Measurements from ENCODE around the gene CACNA1B. TPM values are rescaled to one million over a fixed set of nuclear protein-coding genes. Genes with fewer than 3 reads are reported as not detected.

CACNA1B gene
- total RNA-seq, 1 donor from 2014 or later = under 0.01 TPM

DNA sequence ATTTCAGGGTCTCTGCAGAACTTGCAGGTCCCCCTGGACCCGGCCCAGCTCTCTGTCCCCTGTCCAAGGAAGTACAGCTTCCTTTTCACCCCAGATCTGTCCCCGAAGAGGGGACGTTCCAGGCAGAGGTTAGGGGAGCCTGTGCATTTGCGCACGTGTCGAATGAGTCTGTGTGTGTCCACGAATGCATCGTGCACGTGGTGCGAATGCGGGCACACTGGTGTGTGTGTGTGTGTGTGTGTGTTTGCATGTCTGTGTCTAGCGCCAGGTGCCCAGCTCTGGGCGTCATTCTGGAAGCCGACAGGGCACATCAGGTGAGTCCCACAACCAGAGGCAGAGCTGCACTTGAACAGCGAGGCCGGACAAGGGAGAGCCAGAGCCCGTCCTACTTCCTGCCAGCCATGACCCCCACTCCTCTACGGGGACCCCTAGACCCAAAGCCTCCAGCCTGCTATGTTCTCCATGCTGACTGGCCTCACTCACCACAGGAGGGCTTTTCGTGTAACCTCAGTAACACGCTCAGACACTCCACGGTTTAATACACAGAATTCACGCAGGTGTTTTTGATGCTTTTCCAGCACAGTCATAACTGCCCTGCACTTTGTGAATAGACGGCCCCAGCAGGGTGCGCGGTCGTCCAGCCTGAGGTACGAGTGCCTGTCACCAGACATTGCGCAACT is 41.3 kb upstream of the CACNA1B start:
- Histone ChIP-seq H3K9ac (ENCODE audit: low read depth in 1 of 3, low read length in 3 of 3) (no peak overlapping the region), H3K4me3 (ENCODE audit: low read length in 3 of 3) (no peak overlapping the region), H3K36me3 (ENCODE audit: control insufficient read depth in 3 of 3, insufficient read depth in 3 of 3, low read length in 3 of 3) (peaks cover 22 to 39% (median 34%) of the 10 kb centered on the region in 3 donors), H3K4me1 (ENCODE audit: control insufficient read depth in 3 of 3, insufficient read depth in 3 of 3, low read length in 3 of 3) (no peaks in the 10 kb centered on the region), H3K27me3 (ENCODE audit: control insufficient read depth in 3 of 3, insufficient read depth in 3 of 3, low read length in 3 of 3) (no peaks in the 10 kb centered on the region), H3K9me3 (ENCODE audit: control insufficient read depth in 3 of 3, low read length in 3 of 3) (no peaks in the 10 kb centered on the region), H3K27ac (ENCODE audit: low read depth, low read length) (no peak overlapping the region)

DNA sequence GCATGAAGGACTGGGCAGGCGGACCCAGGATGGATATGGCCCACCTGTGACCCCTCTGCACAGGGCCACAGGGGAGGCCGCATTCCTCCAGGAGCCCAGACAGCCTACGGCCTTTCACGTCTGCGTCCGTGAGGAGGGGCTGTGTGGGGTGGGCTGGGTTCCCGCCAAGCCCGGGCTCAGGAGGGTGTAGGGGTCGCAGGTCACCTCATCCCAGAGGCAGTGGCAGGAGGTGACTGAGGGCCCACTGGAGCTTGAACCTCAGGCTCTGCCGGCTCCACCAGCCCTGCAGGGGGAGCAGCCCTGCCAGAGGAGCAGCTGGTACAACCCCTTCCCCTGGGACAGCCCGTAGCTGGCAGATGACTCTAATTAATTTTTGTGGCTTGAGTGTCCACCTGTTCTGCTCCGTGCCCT is 40.7 kb upstream of the CACNA1B start:
- Histone ChIP-seq H3K27me3 (ENCODE audit: control insufficient read depth in 3 of 3, insufficient read depth in 3 of 3, low read length in 3 of 3) (no peaks in the 10 kb centered on the region), H3K4me3 (ENCODE audit: low read length in 3 of 3) (no peak overlapping the region), H3K27ac (ENCODE audit: low read depth, low read length) (no peak overlapping the region), H3K36me3 (ENCODE audit: control insufficient read depth in 3 of 3, insufficient read depth in 3 of 3, low read length in 3 of 3) (peaks cover 22 to 36% (median 34%) of the 10 kb centered on the region in 3 donors), H3K9me3 (ENCODE audit: control insufficient read depth in 3 of 3, low read length in 3 of 3) (no peaks in the 10 kb centered on the region), H3K4me1 (ENCODE audit: control insufficient read depth in 3 of 3, insufficient read depth in 3 of 3, low read length in 3 of 3) (no peaks in the 10 kb centered on the region), H3K9ac (ENCODE audit: low read depth in 1 of 3, low read length in 3 of 3) (no peak overlapping the region)

DNA sequence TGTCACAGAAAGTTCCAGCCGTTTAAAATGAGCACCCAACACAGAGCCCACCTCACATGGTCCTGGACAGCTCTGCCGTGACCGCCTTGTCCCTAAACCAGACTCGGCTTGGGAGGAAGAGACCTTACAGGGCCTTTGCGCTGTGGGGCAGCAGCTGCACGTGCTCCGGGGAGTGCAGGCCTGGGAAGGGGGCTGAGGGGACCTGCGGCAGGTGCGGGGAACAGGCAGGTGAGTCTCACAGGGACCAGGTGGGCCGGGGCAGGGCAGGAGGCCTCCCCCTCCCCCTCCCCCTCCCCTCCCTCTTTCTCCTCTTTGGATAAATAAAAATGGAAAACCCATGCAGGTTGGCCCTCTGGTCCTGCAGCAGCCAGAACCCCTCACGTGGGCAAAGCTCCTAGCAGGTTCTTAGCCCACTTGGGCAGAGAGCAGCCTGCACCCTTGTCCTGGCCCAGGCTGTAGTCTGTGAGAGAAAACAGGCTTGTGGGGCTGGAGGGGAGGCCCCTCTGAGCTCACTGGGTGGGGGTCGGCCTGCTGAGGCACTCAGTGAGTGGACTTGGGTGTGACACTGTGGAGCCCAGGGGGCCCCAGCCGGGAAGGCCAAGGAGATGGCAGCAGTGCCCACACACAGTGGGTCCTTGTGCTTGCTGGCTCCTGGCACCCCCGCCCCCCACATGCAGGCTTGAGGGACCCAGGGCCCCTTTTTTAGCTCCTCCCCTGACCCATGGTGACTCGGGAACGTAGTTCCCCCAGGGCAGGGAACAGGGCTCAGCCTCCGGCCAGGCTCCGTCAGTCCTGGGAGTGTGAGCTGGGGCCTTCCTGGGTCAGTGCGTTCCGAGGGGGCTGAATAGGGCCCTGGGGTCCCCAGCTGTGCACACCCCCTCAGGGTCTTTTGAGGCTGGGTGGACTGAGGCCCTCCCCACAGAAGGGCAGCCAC is 40.0 kb upstream of the CACNA1B start:
- peaks cover 22 to 36% (median 31%) of the 10 kb centered on the region in 3 donors for H3K36me3 ChIP-seq (ENCODE audit: control insufficient read depth in 3 of 3, insufficient read depth in 3 of 3, low read length in 3 of 3)

DNA sequence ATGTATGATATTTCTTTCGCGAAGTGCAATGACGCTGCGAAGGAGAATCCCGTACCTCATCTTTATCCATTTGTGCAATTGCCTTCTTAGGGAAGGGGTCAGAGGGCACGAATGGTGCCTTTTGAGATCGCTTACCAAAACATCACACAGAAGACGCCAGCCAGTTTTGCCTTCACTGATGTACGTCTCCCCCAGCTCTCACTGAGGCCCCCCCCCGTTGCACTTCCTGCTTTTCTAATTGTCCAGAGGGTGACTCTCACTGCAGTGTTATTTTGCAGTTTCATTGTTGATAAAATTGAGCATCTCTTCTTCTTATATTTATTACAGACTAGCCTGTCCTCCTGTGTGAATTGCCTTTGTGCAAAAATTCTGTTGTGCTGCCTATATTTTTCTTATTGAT is 39.0 kb upstream of the CACNA1B start:
- H3K4me3 ChIP-seq (ENCODE audit: low read length in 3 of 3) = no peak overlapping the region
- no peaks in the 10 kb centered on the region for H3K27me3 ChIP-seq (ENCODE audit: control insufficient read depth in 3 of 3, insufficient read depth in 3 of 3, low read length in 3 of 3)
- H3K36me3 ChIP-seq (ENCODE audit: control insufficient read depth in 3 of 3, insufficient read depth in 3 of 3, low read length in 3 of 3) = peaks cover 22 to 30% (median 24%) of the 10 kb centered on the region in 3 donors
- no peaks in the 10 kb centered on the region for H3K4me1 ChIP-seq (ENCODE audit: control insufficient read depth in 3 of 3, insufficient read depth in 3 of 3, low read length in 3 of 3)
- no peak overlapping the region for H3K9ac ChIP-seq (ENCODE audit: low read depth in 1 of 3, low read length in 3 of 3)
- no peak overlapping the region for H3K27ac ChIP-seq (ENCODE audit: low read depth, low read length)
- H3K9me3 ChIP-seq (ENCODE audit: control insufficient read depth in 3 of 3, low read length in 3 of 3) = no peaks in the 10 kb centered on the region

More for the DNA sequence above, 40.0 kb upstream of the CACNA1B start:
- Histone ChIP-seq H3K27me3 (ENCODE audit: control insufficient read depth in 3 of 3, insufficient read depth in 3 of 3, low read length in 3 of 3) (no peaks in the 10 kb centered on the region), H3K27ac (ENCODE audit: low read depth, low read length) (no peak overlapping the region), H3K9me3 (ENCODE audit: control insufficient read depth in 3 of 3, low read length in 3 of 3) (no peaks in the 10 kb centered on the region), H3K4me3 (ENCODE audit: low read length in 3 of 3) (no peak overlapping the region), H3K4me1 (ENCODE audit: control insufficient read depth in 3 of 3, insufficient read depth in 3 of 3, low read length in 3 of 3) (no peaks in the 10 kb centered on the region), H3K9ac (ENCODE audit: low read depth in 1 of 3, low read length in 3 of 3) (no peak overlapping the region)

DNA sequence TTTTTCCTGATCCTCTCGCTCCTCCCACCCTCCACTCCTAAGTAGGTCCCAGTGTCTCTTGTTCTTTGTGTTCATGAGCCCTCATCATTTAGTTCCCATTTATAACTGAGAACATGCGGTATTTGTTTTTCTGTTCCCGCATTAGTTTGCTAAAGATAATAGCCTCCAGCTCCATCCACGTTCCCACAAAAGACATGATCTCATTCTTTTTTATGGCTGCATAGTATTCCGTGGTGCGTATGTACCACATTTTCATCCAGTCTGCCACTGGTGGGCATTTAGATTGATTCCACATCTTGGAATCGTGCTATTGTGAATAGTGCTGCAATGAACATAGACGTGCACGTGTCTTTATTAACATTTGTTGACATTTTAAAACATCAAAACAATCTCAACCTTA is 34.2 kb upstream of the CACNA1B start:
- Histone ChIP-seq H3K27me3 (ENCODE audit: control insufficient read depth in 3 of 3, insufficient read depth in 3 of 3, low read length in 3 of 3) (no peaks in the 10 kb centered on the region), H3K4me3 (ENCODE audit: low read length in 3 of 3) (no peak overlapping the region), H3K27ac (ENCODE audit: low read depth, low read length) (no peak overlapping the region), H3K36me3 (ENCODE audit: control insufficient read depth in 3 of 3, insufficient read depth in 3 of 3, low read length in 3 of 3) (no peaks in the 10 kb centered on the region), H3K9ac (ENCODE audit: low read depth in 1 of 3, low read length in 3 of 3) (no peak overlapping the region), H3K4me1 (ENCODE audit: control insufficient read depth in 3 of 3, insufficient read depth in 3 of 3, low read length in 3 of 3) (no peaks in the 10 kb centered on the region), H3K9me3 (ENCODE audit: control insufficient read depth in 3 of 3, low read length in 3 of 3) (no peaks in the 10 kb centered on the region)

DNA sequence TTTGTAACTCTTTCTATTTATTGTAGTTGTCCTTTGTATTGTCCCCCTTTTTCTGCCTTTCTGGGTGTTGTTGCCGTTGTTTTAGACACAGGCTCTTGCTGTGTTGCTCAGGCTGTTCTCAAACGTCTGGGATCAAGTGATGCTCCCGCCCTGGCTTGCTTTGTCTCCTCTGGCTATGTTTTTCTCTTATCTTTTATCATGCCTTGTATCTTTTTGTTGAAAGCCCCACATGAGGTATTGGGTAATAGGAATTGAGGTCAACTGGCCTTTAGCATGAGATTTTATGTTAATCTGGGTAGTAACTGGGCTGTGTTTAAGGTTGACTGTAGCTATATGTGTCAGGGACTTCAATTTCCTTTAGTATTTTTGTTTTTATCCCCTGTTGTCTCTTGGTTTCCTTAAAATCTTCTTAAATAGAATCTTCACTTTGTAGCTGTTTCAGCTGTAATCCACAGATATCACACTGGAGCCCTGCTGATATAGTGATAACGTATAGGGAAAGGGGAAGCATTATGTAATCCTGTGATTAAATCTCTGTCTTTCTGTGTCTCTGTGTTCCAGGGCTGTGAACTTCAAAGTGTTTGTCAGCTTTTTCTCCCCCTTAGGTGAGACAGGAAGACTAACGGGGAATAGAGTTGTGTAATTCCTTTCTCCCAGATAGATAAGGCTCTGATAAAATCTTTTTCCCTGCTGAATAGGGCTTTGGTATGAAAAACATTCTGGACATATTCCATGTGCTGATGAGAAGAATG is 25.9 kb upstream of the CACNA1B start:
- Histone ChIP-seq H3K9me3 (ENCODE audit: control insufficient read depth in 3 of 3, low read length in 3 of 3) (peaks cover 6 to 9% (median 7%) of the 10 kb centered on the region in 3 donors), H3K4me3 (ENCODE audit: low read length in 3 of 3) (no peak overlapping the region), H3K27me3 (ENCODE audit: control insufficient read depth in 3 of 3, insufficient read depth in 3 of 3, low read length in 3 of 3) (no peaks in the 10 kb centered on the region), H3K4me1 (ENCODE audit: control insufficient read depth in 3 of 3, insufficient read depth in 3 of 3, low read length in 3 of 3) (no peaks in the 10 kb centered on the region), H3K9ac (ENCODE audit: low read depth in 1 of 3, low read length in 3 of 3) (no peak overlapping the region), H3K36me3 (ENCODE audit: control insufficient read depth in 3 of 3, insufficient read depth in 3 of 3, low read length in 3 of 3) (no peaks in the 10 kb centered on the region), H3K27ac (ENCODE audit: low read depth, low read length) (no peak overlapping the region)

DNA sequence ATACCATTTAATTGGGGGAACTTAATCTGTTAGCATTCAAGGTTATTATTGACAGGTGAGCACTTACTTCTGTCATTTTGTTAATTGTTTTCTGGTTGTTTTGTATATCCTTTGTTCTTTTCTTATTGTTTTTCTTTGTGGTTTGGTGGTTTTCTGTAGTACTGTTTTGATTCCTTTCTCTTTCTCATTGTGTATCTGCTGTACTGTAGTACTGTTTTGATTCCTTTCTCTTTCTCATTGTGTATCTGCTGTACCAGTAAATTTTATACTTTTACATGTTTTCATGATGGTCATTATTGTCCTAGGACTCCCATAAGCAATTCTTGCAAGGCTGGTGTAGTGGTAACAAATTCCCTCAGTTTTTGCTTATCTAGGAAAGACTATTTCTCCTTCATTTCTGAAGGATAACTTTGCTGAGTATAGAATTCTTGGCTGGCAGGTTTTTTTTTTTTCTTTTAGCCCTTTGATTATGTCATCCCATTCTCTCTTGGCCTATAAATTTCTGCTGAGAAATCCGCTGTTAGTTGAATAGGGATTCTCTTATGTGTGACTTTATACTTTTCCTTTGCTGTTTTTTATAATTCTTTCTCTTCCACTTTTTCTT is 24.1 kb upstream of the CACNA1B start:
- Histone ChIP-seq H3K9ac (ENCODE audit: low read depth in 1 of 3, low read length in 3 of 3) (no peak overlapping the region), H3K9me3 (ENCODE audit: control insufficient read depth in 3 of 3, low read length in 3 of 3) (peaks cover 6 to 10% (median 7%) of the 10 kb centered on the region in 3 donors), H3K4me3 (ENCODE audit: low read length in 3 of 3) (no peak overlapping the region), H3K4me1 (ENCODE audit: control insufficient read depth in 3 of 3, insufficient read depth in 3 of 3, low read length in 3 of 3) (no peaks in the 10 kb centered on the region), H3K36me3 (ENCODE audit: control insufficient read depth in 3 of 3, insufficient read depth in 3 of 3, low read length in 3 of 3) (no peaks in the 10 kb centered on the region), H3K27ac (ENCODE audit: low read depth, low read length) (no peak overlapping the region), H3K27me3 (ENCODE audit: control insufficient read depth in 3 of 3, insufficient read depth in 3 of 3, low read length in 3 of 3) (no peaks in the 10 kb centered on the region)

DNA sequence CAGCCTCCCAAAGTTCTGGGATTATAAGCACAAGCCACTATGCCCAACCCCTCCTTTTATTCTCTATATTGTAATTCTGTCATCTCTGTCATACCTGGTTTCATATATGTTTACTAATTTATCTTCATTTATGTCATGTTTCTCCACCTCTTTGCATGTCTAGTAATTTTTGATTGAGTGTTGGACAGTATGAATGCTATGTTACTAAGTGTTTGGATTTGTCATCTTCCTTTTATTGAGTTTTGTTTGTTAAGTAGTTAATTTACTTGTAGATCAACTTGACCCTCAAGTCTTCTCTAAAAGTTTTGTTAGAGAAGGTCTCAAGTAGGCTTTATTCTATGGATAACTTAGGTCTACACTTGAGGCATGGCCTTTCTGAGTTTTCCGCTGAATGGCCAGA is 17.2 kb upstream of the CACNA1B start:
- Histone ChIP-seq H3K4me3 (ENCODE audit: low read length in 3 of 3) (no peak overlapping the region), H3K36me3 (ENCODE audit: control insufficient read depth in 3 of 3, insufficient read depth in 3 of 3, low read length in 3 of 3) (no peaks in the 10 kb centered on the region), H3K9ac (ENCODE audit: low read depth in 1 of 3, low read length in 3 of 3) (no peak overlapping the region), H3K4me1 (ENCODE audit: control insufficient read depth in 3 of 3, insufficient read depth in 3 of 3, low read length in 3 of 3) (no peaks in the 10 kb centered on the region), H3K27me3 (ENCODE audit: control insufficient read depth in 3 of 3, insufficient read depth in 3 of 3, low read length in 3 of 3) (peaks cover 0 to 5% (median 4%) of the 10 kb centered on the region in 3 donors), H3K27ac (ENCODE audit: low read depth, low read length) (no peak overlapping the region), H3K9me3 (ENCODE audit: control insufficient read depth in 3 of 3, low read length in 3 of 3) (peaks cover 3 to 13% (median 13%) of the 10 kb centered on the region in 3 donors)

DNA sequence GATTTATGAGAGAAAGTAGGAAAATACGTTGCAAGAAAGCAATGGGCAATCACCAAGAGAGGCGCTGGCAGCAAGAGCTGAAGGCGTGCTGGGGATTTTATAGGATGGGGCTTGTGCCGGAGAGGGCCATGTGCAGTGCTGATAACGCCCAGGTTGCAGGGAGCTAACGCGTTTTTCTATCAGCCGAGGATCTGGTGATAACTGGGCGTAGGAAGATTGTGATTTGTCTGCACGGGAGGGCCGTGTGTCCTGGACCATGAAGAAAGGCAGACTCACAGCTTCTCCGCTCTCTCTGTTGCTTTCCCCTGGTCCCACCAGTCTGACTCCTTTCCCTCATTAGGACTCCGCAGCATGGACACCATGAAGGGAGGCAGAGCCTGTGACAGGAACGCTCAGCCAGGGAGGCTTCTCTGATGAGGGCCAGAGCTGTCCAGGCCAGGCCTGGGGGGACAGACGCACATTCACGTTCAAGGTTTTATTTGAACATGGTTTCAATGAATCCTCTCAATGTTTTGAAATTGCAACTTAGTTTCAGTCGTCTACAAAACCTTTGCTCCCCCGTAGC is 11.9 kb upstream of the CACNA1B start:
- Histone ChIP-seq H3K9me3 (ENCODE audit: control insufficient read depth in 3 of 3, low read length in 3 of 3) (peaks cover 0 to 2% (median 1%) of the 10 kb centered on the region in 3 donors), H3K9ac (ENCODE audit: low read depth in 1 of 3, low read length in 3 of 3) (no peak overlapping the region), H3K4me3 (ENCODE audit: low read length in 3 of 3) (no peak overlapping the region), H3K4me1 (ENCODE audit: control insufficient read depth in 3 of 3, insufficient read depth in 3 of 3, low read length in 3 of 3) (no peaks in the 10 kb centered on the region), H3K36me3 (ENCODE audit: control insufficient read depth in 3 of 3, insufficient read depth in 3 of 3, low read length in 3 of 3) (no peaks in the 10 kb centered on the region), H3K27me3 (ENCODE audit: control insufficient read depth in 3 of 3, insufficient read depth in 3 of 3, low read length in 3 of 3) (peaks cover 4 to 7% (median 5%) of the 10 kb centered on the region in 3 donors), H3K27ac (ENCODE audit: low read depth, low read length) (no peak overlapping the region)

Data from skeletal muscle tissue (tissue), 4 donors.